HG03439 (cell line): ENCODE data around the gene PCYOX1L.
A peak's percentile ranks its signal among the peaks of the same experiment; 100 is the strongest.

Experiments
- ATAC-seq: cut with Tn5 transposase; IDR thresholded peaks from one replicate; pipeline ENCODE4 v1.9.1; 2021; ENCODE audit warnings: mild to moderate bottlenecking, moderate library complexity; ENCODE audit not compliant: unreplicated experiment

The PCYOX1L gene

GRCh38 chr5:149367249-149367971 lies 9.6 kb downstream of the PCYOX1L start:
- peak; percentile 53 for ATAC-seq

GRCh38 chr5:149367972-149368645 lies 10.3 kb downstream of the PCYOX1L start:
- ATAC-seq = no peak

- ATAC-seq = no peak
Measured at GRCh38 chr5:149370878-149371277, 13.0 kb downstream of the PCYOX1L start.

GRCh38 chr5:149371296-149371962 lies 13.6 kb downstream of the PCYOX1L start:
- no peak for ATAC-seq

- no peak for ATAC-seq
Measured at GRCh38 chr5:149372076-149372795, 14.4 kb downstream of the PCYOX1L start.

- no peak for ATAC-seq
Measured at GRCh38 chr5:149372932-149373331, 15.1 kb downstream of the PCYOX1L start.

GRCh38 chr5:149374303-149374702 lies 16.5 kb downstream of the PCYOX1L start:
- no peak for ATAC-seq

GRCh38 chr5:149374801-149375200 lies 17.0 kb downstream of the PCYOX1L start:
- no peak for ATAC-seq

- no peak for ATAC-seq
Measured at GRCh38 chr5:149375434-149375833, 17.6 kb downstream of the PCYOX1L start.

GRCh38 chr5:149376104-149376503 lies 18.3 kb downstream of the PCYOX1L start:
- no peak for ATAC-seq

- no peak for ATAC-seq
Measured at GRCh38 chr5:149376711-149377447, 19.0 kb downstream of the PCYOX1L start.

- ATAC-seq = no peak
Measured at GRCh38 chr5:149378241-149378820, 20.5 kb downstream of the PCYOX1L start.

GRCh38 chr5:149379177-149379761 lies 21.4 kb downstream of the PCYOX1L start, which contains the start of gene IL17B:
IL17B (minus strand) TSS chr5:149379292; CDS start chr5:149379225, 67 bp downstream.
- ATAC-seq = no peak

- no peak for ATAC-seq
Measured at GRCh38 chr5:149379818-149380374, 22.1 kb downstream of the PCYOX1L start.

GRCh38 chr5:149380466-149381121 lies 22.7 kb downstream of the PCYOX1L start:
- ATAC-seq = no peak

GRCh38 chr5:149381261-149381985 lies 23.6 kb downstream of the PCYOX1L start:
- no peak for ATAC-seq

GRCh38 chr5:149381986-149382338 lies 24.1 kb downstream of the PCYOX1L start:
- peak; percentile 68 for ATAC-seq

- ATAC-seq = no peak
Measured at GRCh38 chr5:149382517-149383220, 24.8 kb downstream of the PCYOX1L start.
